Endometrial microvascular endothelial cells (primary cell): Measurements from ENCODE around the gene TENM3. TPM values are rescaled to one million over a fixed set of nuclear protein-coding genes. Genes with fewer than 3 reads are reported as not detected.

ENCODE experiments used
- in situ Hi-C: cut with HindIII; loops from 2 replicates; pipeline ENCODE4 v1.10.0; 2017; ENCODE audit warnings: low sequenced_read_pairs, low pct_unique_long_range_greater_than_20kb; ENCODE audit errors: inconsistent ontology term
- total RNA-seq: library from RNA; depleted of rRNA; stranded (reverse); fragments of >200 nt; gene quantifications from one replicate; pipeline ENCODE4 v1.2.3, GENCODE V29; 2015; ENCODE audit errors: inconsistent ontology term

TENM3 gene
- total RNA-seq, 1 donor from 2014 or later: 62.0 TPM

DNA sequence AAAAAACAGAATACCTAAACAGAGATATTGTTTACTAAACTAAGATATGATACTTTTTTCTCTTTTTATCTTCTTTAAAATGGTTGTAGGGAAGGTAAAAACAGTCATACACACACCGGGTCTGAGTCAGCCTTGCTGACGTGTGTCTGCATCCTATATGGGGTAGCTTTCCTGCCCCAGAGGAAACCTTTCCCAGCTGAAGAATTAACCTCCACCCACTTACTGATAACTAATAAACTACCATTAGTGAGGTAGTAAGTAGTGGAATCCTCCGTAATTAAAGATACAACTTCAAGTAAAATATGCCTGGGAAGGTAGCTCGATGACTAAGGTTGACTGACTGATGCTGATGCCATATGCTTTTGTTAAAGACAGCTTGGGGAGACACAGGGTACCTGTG is 361.8 kb downstream of the TENM3 start:
- in situ Hi-C loops: no loop called here

DNA sequence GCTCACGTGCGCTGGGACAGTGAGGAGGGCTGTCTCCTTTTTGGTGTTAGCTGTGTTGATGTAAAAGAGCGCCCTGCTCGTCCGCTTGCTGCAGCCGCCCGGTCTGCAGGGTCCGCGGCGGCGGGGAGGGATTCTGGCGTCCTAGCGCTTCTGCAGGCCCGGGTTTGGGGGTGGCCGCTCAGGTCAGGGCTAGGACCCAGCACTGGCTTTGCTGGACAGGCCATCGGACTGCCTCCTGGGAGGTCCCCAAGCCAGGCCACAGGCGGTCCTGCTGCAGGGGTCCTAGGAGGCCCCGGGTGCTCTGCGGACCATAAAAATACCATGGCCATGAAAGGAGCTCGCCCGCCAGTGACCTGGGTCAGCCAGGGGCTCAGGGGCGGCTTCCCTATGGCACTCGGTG is 365.3 kb downstream of the TENM3 start:
- in situ Hi-C loops: no loop called here

GRCh38 chr4:182616476-182616875 is 373.3 kb downstream of the TENM3 start:
- in situ Hi-C loops: no loop called here

- in situ Hi-C loops: no loop called here
These were observed 376.5 kb downstream of the TENM3 start for GRCh38 chr4:182619660-182620059.

- in situ Hi-C loops: no loop called here
These were observed 377.1 kb downstream of the TENM3 start for GRCh38 chr4:182620111-182620980.

DNA sequence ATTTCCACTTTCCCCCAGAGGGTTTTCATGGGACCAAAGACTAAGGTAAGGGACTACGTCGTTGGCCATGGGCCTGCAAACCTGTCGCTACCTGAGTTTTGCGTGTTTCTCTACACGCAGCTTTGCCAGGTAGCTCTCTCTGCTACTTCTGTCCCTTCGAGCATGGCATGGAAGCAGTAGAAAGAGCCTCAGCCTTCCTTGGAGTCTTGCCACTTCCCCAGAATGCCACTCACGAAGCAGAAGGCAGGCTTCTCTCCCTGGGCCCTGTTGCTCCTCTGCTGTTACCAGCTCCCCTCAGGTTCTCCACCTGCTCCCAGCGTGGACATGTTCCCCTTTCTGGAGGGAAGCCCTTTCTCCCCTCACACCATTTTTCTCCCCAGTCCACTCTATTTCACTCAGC is 381.1 kb downstream of the TENM3 start:
- in situ Hi-C loops: no loop called here

DNA sequence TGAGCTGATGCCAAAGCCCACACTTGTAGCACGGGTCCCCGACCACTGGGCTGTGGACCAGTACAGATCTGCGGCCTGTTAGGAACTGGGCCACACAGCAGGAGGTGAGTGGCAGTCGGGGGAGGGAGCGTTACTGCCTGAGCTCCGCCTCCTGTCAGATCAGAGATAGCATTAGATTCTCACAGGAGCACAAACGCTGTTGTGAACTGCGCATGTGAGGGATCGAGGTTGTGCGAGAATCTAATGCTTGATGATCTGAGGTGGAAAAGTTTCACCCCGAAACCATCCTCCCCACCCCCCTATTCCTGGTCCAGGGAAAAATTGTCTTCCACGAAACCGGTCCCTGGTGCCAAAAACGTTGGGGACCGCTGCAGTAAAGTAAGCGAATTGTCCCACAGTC is 382.0 kb downstream of the TENM3 start:
- in situ Hi-C loops: no loop called here

- in situ Hi-C loops: no loop called here
These were observed 384.8 kb downstream of the TENM3 start for GRCh38 chr4:182627996-182628395.

DNA sequence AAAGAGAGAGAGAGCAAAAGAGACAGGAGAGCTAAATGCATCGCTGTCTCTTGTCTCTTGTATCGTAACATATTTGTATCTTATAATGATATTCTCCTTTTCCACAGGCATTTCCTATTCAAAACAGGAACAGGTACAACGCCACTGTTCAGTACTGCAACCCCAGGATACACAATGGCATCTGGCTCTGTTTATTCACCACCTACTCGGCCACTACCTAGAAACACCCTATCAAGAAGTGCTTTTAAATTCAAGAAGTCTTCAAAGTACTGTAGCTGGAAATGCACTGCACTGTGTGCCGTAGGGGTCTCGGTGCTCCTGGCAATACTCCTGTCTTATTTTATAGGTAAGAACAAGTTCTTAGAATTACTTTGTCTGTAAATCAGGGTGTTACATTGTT is 385.3 kb downstream of the TENM3 start:
- in situ Hi-C loops: no loop called here

GRCh38 chr4:182629096-182629495 is 385.9 kb downstream of the TENM3 start:
- in situ Hi-C loops: no loop called here

GRCh38 chr4:182640491-182640890 is 397.3 kb downstream of the TENM3 start:
- in situ Hi-C loops: no loop called here

DNA sequence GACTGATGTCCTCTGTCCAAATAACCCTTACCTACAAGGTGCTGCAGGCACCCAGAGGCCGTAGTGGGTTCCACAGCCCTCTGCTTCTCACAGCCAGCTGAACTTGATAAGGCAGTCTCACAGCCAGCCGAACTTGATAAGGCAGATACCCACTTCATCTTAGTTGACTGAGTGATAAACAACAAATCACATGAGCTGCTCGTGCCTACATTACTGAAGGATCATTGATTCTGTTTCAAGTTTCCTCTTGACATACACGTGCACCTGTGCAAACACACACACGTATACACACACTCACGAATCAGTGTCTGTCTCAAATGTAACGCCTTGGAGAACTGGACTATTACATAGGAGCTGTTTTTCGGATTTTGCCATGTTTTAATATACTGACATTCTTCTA is 397.7 kb downstream of the TENM3 start:
- in situ Hi-C loops: no loop called here

DNA sequence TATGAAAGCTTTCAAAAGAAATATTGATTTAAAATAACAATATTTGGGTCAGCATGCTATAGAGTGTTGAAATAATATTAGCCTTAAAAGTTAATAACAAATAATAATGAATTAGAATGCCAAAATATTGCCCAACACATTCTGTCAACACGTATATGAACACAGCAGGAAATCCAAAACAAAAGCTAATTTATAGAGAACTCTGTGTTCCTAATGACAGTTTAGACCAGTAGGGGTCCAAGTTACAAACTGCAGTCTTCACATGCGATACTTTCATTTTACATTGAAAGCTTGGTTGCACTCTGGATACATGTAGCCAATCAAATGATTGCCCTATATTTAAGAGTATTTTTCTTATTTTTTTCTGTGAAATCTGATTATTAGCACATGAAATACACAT is 399.6 kb downstream of the TENM3 start:
- in situ Hi-C loops: no loop called here

DNA sequence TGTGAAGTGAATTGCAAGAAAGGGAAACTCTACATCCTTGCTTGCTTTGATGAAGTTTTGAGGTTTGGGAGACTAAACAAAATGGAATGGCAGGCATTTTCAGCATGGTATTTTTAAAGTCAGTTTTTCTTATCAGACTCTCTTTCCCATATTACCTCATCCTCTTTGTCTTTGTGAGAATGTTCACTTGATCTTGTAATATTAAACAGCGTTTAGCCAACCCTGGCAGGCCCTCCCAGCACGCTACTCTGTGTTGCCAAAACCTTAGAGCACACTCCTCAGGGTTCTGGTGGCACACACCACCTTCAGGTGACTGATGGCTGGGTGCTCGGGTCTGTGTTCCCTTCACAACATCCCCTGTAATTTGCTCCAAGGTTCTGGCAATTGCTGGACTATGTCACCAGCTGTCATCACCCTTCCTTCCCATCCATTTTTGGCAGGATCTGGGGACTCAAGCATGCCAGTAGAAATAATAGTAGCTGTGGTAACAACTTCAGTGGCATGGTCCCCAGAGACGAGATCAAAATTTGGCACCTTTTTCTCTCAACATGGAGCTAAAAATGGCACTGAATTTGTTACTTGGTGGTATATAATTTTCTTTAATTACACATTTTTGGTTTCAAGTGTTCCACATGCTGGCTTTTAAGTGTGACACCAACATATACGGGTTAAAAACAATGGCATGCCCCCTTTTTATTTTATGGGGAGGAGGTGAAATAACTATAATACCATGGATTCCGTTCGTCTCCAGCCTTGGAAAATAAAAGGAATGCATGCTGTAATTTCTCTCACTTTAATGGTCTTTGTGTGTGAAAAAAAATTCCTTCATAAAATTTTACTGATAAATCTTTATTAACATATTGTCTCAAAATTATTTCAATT is 400.8 kb downstream of the TENM3 start:
- in situ Hi-C loops: no loop called here

DNA sequence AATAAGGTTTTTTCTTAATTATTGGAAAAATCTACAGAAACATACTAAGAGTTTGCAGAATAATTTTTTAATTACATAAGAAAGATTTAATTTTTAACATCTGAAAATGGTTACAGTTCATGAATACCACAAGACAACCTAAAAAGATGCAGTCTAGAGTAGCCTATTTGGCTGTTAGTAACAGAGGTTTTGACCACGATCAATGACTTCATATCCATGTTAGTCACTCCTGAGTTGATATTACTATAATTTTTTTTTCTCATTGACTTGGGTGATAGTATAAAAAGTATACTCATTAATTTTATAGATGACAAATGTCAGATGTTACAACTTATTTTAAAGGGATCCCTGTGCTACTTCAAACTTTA is 401.5 kb downstream of the TENM3 start:
- in situ Hi-C loops: no loop called here

GRCh38 chr4:182645511-182645910 is 402.3 kb downstream of the TENM3 start:
- in situ Hi-C loops: no loop called here

GRCh38 chr4:182647646-182648300 is 404.6 kb downstream of the TENM3 start:
- in situ Hi-C loops: no loop called here

- in situ Hi-C loops: no loop called here
These were observed 405.6 kb downstream of the TENM3 start for GRCh38 chr4:182648766-182649165.

- in situ Hi-C loops: no loop called here
These were observed 406.7 kb downstream of the TENM3 start for GRCh38 chr4:182649698-182650477.
